ENCODE results near the gene OLFM1.

Gene OLFM1

GRCh38 chr9:135116371-135116770, 28.9 kb downstream of the OLFM1 start:
- H3K79me1 ChIP-seq (replicated peaks; ENCODE audit: low read length, poor library complexity, severe bottlenecking): no peaks in the 10 kb centered on the region
- no peak for DNase-seq
- no peak overlapping the region for H2BK15ac ChIP-seq (ENCODE audit: low read depth, poor library complexity, severe bottlenecking)

GRCh38 chr9:135116881-135117280, 29.4 kb downstream of the OLFM1 start:
- Histone ChIP-seq H2BK15ac (ENCODE audit: low read depth, poor library complexity, severe bottlenecking) (no peak overlapping the region), H3K36me3 (ENCODE audit: control insufficient read depth in 1 of 2, insufficient read depth in 2 of 2, low read depth in 1 of 2, low read length in 2 of 2) (no peaks in the 10 kb centered on the region), H2BK12ac (ENCODE audit: low read length in 2 of 2) (no peak overlapping the region), H2AK5ac (ENCODE audit: low read length, severe bottlenecking) (no peak overlapping the region), H3K4ac (ENCODE audit: low read depth in 1 of 2, low read length in 2 of 2) (no peak overlapping the region), H2BK5ac (ENCODE audit: low read depth, low read length, poor library complexity, severe bottlenecking) (no peak overlapping the region), H3K4me1 (ENCODE audit: control insufficient read depth, insufficient read depth, low read depth, low read length) (no peaks in the 10 kb centered on the region), H2AFZ (ENCODE audit: low read depth, low read length) (no peak overlapping the region), H4K91ac (ENCODE audit: low read length) (no peak overlapping the region), H3K18ac (ENCODE audit: low read depth in 1 of 2, low read length in 2 of 2) (no peak overlapping the region), H3K4me2 (ENCODE audit: low read length, poor library complexity, severe bottlenecking) (no peak overlapping the region), H3K9me3 (ENCODE audit: control insufficient read depth, low read length) (no peaks in the 10 kb centered on the region), H4K8ac (ENCODE audit: low read length) (no peak overlapping the region), H3K79me1 (replicated peaks; ENCODE audit: low read length, poor library complexity, severe bottlenecking) (no peaks in the 10 kb centered on the region), H3K27me3 (ENCODE audit: control insufficient read depth in 1 of 2, insufficient read depth in 1 of 2, low read length in 2 of 2) (no peaks in the 10 kb centered on the region), H3K14ac (ENCODE audit: low read length in 2 of 2) (no peak overlapping the region), H2BK120ac (ENCODE audit: low read depth, low read length) (no peak overlapping the region), H3K23ac (ENCODE audit: low read length in 2 of 2) (no peak overlapping the region), H3K9ac (ENCODE audit: low read length) (no peak overlapping the region), H3K27ac (ENCODE audit: low read length, poor library complexity, severe bottlenecking) (no peak overlapping the region), H3K4me3 (ENCODE audit: insufficient read depth in 1 of 2, low read depth in 1 of 2, low read length in 2 of 2) (no peak overlapping the region)
- no peak for DNase-seq
- 90% methylated on average over 9 of the region's 9 CpGs for WGBS

More at GRCh38 chr9:135116371-135116770, 28.9 kb downstream of the OLFM1 start:
- Histone ChIP-seq H2BK120ac (ENCODE audit: low read depth, low read length) (no peak overlapping the region), H3K18ac (ENCODE audit: low read depth in 1 of 2, low read length in 2 of 2) (no peak overlapping the region), H2AK5ac (ENCODE audit: low read length, severe bottlenecking) (no peak overlapping the region), H3K27me3 (ENCODE audit: control insufficient read depth in 1 of 2, insufficient read depth in 1 of 2, low read length in 2 of 2) (no peaks in the 10 kb centered on the region), H4K8ac (ENCODE audit: low read length) (no peak overlapping the region), H3K14ac (ENCODE audit: low read length in 2 of 2) (no peak overlapping the region), H3K9ac (ENCODE audit: low read length) (no peak overlapping the region), H4K91ac (ENCODE audit: low read length) (no peak overlapping the region), H3K4ac (ENCODE audit: low read depth in 1 of 2, low read length in 2 of 2) (no peak overlapping the region), H3K4me3 (ENCODE audit: insufficient read depth in 1 of 2, low read depth in 1 of 2, low read length in 2 of 2) (no peak overlapping the region), H3K4me2 (ENCODE audit: low read length, poor library complexity, severe bottlenecking) (no peak overlapping the region), H3K27ac (ENCODE audit: low read length, poor library complexity, severe bottlenecking) (no peak overlapping the region), H2BK12ac (ENCODE audit: low read length in 2 of 2) (no peak overlapping the region), H3K4me1 (ENCODE audit: control insufficient read depth, insufficient read depth, low read depth, low read length) (no peaks in the 10 kb centered on the region), H2BK5ac (ENCODE audit: low read depth, low read length, poor library complexity, severe bottlenecking) (no peak overlapping the region), H2AFZ (ENCODE audit: low read depth, low read length) (no peak overlapping the region), H3K36me3 (ENCODE audit: control insufficient read depth in 1 of 2, insufficient read depth in 2 of 2, low read depth in 1 of 2, low read length in 2 of 2) (no peaks in the 10 kb centered on the region), H3K9me3 (ENCODE audit: control insufficient read depth, low read length) (no peaks in the 10 kb centered on the region), H3K23ac (ENCODE audit: low read length in 2 of 2) (no peak overlapping the region)
- whole genome bisulfite sequencing: 76% methylated on average over 4 of the region's 4 CpGs

GRCh38 chr9:135117281-135117680, 29.8 kb downstream of the OLFM1 start:
- 74% methylated on average over 11 of the region's 12 CpGs for WGBS
- H3K14ac ChIP-seq (ENCODE audit: low read length in 2 of 2): no peak overlapping the region
- H4K91ac ChIP-seq (ENCODE audit: low read length): no peak overlapping the region
- no peaks in the 10 kb centered on the region for H3K4me1 ChIP-seq (ENCODE audit: control insufficient read depth, insufficient read depth, low read depth, low read length)
- H3K9me3 ChIP-seq (ENCODE audit: control insufficient read depth, low read length): no peaks in the 10 kb centered on the region
- no peak overlapping the region for H2BK120ac ChIP-seq (ENCODE audit: low read depth, low read length)
- H3K27me3 ChIP-seq (ENCODE audit: control insufficient read depth in 1 of 2, insufficient read depth in 1 of 2, low read length in 2 of 2): no peaks in the 10 kb centered on the region
- no peak overlapping the region for H2BK5ac ChIP-seq (ENCODE audit: low read depth, low read length, poor library complexity, severe bottlenecking)
- no peak overlapping the region for H3K4me3 ChIP-seq (ENCODE audit: insufficient read depth in 1 of 2, low read depth in 1 of 2, low read length in 2 of 2)
- H2AFZ ChIP-seq (ENCODE audit: low read depth, low read length): no peak overlapping the region
- H3K4ac ChIP-seq (ENCODE audit: low read depth in 1 of 2, low read length in 2 of 2): no peak overlapping the region
- no peaks in the 10 kb centered on the region for H3K36me3 ChIP-seq (ENCODE audit: control insufficient read depth in 1 of 2, insufficient read depth in 2 of 2, low read depth in 1 of 2, low read length in 2 of 2)
- no peak overlapping the region for H3K23ac ChIP-seq (ENCODE audit: low read length in 2 of 2)
- no peak overlapping the region for H4K8ac ChIP-seq (ENCODE audit: low read length)
- DNase-seq: no peak
- H3K9ac ChIP-seq (ENCODE audit: low read length): no peak overlapping the region
- no peak overlapping the region for H2BK12ac ChIP-seq (ENCODE audit: low read length in 2 of 2)
- H2AK5ac ChIP-seq (ENCODE audit: low read length, severe bottlenecking): no peak overlapping the region
- H3K79me1 ChIP-seq (replicated peaks; ENCODE audit: low read length, poor library complexity, severe bottlenecking): no peaks in the 10 kb centered on the region
- H3K18ac ChIP-seq (ENCODE audit: low read depth in 1 of 2, low read length in 2 of 2): no peak overlapping the region
- no peak overlapping the region for H3K4me2 ChIP-seq (ENCODE audit: low read length, poor library complexity, severe bottlenecking)
- no peak overlapping the region for H2BK15ac ChIP-seq (ENCODE audit: low read depth, poor library complexity, severe bottlenecking)
- no peak overlapping the region for H3K27ac ChIP-seq (ENCODE audit: low read length, poor library complexity, severe bottlenecking)

GRCh38 chr9:135119496-135120064, 32.1 kb downstream of the OLFM1 start:
- H3K27me3 ChIP-seq (ENCODE audit: control insufficient read depth in 1 of 2, insufficient read depth in 1 of 2, low read length in 2 of 2): no peaks in the 10 kb centered on the region
- H3K36me3 ChIP-seq (ENCODE audit: control insufficient read depth in 1 of 2, insufficient read depth in 2 of 2, low read depth in 1 of 2, low read length in 2 of 2): no peaks in the 10 kb centered on the region
- H3K4me1 ChIP-seq (ENCODE audit: control insufficient read depth, insufficient read depth, low read depth, low read length): no peaks in the 10 kb centered on the region
- no peak overlapping the region for H2AK5ac ChIP-seq (ENCODE audit: low read length, severe bottlenecking)
- no peak overlapping the region for H4K8ac ChIP-seq (ENCODE audit: low read length)
- H2BK15ac ChIP-seq (ENCODE audit: low read depth, poor library complexity, severe bottlenecking): no peak overlapping the region
- H3K4ac ChIP-seq (ENCODE audit: low read depth in 1 of 2, low read length in 2 of 2): no peak overlapping the region
- no peak overlapping the region for H3K23ac ChIP-seq (ENCODE audit: low read length in 2 of 2)
- no peak overlapping the region for H3K9ac ChIP-seq (ENCODE audit: low read length)
- no peak overlapping the region for H2BK120ac ChIP-seq (ENCODE audit: low read depth, low read length)
- H3K14ac ChIP-seq (ENCODE audit: low read length in 2 of 2): no peak overlapping the region
- H3K9me3 ChIP-seq (ENCODE audit: control insufficient read depth, low read length): no peaks in the 10 kb centered on the region
- DNase-seq: no peak
- no peak overlapping the region for H3K27ac ChIP-seq (ENCODE audit: low read length, poor library complexity, severe bottlenecking)
- no peak overlapping the region for H4K91ac ChIP-seq (ENCODE audit: low read length)
- no peak overlapping the region for H2BK12ac ChIP-seq (ENCODE audit: low read length in 2 of 2)
- H3K4me3 ChIP-seq (ENCODE audit: insufficient read depth in 1 of 2, low read depth in 1 of 2, low read length in 2 of 2): no peak overlapping the region
- no peaks in the 10 kb centered on the region for H3K79me1 ChIP-seq (replicated peaks; ENCODE audit: low read length, poor library complexity, severe bottlenecking)
- no peak overlapping the region for H2BK5ac ChIP-seq (ENCODE audit: low read depth, low read length, poor library complexity, severe bottlenecking)
- no peak overlapping the region for H3K4me2 ChIP-seq (ENCODE audit: low read length, poor library complexity, severe bottlenecking)
- WGBS: 92% methylated on average over 30 of the region's 30 CpGs
- H3K18ac ChIP-seq (ENCODE audit: low read depth in 1 of 2, low read length in 2 of 2): no peak overlapping the region
- H2AFZ ChIP-seq (ENCODE audit: low read depth, low read length): no peak overlapping the region

Data from mesenchymal stem cell (in vitro differentiated cells and primary cell).